Neural cell (in vitro differentiated cells): ENCODE data around the gene OGA.

Experiments
- EP300 ChIP-seq: fragments of 450-650 bp; conservative IDR thresholded peaks from 2 replicates; pipeline ENCODE4 v1.6.1; 2014; ENCODE audit warnings: antibody characterized with exemption, mild to moderate bottlenecking, moderate library complexity; ENCODE audit not compliant: poor library complexity, severe bottlenecking
- MXI1 ChIP-seq: fragments of 450-650 bp; conservative IDR thresholded peaks from 2 replicates; pipeline ENCODE4 v1.6.1; 2014; ENCODE audit warnings: antibody characterized with exemption, mild to moderate bottlenecking; ENCODE audit not compliant: poor library complexity, severe bottlenecking
- POLR2AphosphoS5 ChIP-seq: IDR thresholded peaks from 2 replicates; pipeline ENCODE4 v1.6.1; 2012
- RAD21 ChIP-seq: fragments of 450-650 bp; conservative IDR thresholded peaks from 2 replicates; pipeline ENCODE4 v1.6.1; 2014; ENCODE audit warnings: antibody characterized with exemption, mild to moderate bottlenecking, moderate library complexity
- REST ChIP-seq: IDR thresholded peaks from 2 replicates; pipeline ENCODE4 v1.6.1; 2012; ENCODE audit warnings: borderline replicate concordance
- TF ChIP-seq, protein P1 (sequence below): fragments of 450-650 bp; IDR thresholded peaks from 2 replicates; pipeline ENCODE4 v1.5.1; 2014; ENCODE audit warnings: antibody characterized with exemption, mild to moderate bottlenecking, moderate library complexity; ENCODE audit not compliant: poor library complexity, severe bottlenecking

DNA sequence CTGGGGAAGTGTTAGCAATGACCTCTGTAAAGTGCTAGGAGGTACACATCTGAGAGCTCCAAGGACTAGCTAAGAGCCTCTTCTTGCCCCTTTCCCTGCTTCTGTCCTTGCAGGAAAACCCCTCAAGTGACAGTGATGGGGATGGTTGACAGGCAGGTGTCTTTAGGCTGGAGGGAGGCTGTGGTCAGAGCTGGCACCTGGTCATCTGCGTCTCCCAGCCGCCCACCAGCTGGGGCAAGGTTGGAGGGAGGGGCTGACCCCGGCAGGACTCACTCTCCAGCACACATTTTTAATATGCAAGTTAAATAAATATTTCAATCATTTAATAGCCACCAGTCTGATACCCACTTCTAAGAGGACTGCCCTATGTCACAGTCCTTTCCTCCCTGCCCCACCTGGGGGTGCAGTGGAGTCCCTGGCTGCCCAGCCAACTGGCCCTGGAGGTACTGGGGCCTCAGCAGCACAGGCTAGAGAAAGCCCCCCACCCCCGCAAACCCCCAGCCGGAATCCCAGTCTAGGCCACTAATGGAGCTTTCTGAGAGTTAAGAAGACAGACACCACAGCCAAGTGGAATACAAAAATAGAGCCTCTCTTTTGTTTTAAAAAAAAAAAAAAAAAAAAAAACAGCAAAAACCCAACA is 48.6 kb downstream of the OGA start:
- TF ChIP-seq, protein P1, sequence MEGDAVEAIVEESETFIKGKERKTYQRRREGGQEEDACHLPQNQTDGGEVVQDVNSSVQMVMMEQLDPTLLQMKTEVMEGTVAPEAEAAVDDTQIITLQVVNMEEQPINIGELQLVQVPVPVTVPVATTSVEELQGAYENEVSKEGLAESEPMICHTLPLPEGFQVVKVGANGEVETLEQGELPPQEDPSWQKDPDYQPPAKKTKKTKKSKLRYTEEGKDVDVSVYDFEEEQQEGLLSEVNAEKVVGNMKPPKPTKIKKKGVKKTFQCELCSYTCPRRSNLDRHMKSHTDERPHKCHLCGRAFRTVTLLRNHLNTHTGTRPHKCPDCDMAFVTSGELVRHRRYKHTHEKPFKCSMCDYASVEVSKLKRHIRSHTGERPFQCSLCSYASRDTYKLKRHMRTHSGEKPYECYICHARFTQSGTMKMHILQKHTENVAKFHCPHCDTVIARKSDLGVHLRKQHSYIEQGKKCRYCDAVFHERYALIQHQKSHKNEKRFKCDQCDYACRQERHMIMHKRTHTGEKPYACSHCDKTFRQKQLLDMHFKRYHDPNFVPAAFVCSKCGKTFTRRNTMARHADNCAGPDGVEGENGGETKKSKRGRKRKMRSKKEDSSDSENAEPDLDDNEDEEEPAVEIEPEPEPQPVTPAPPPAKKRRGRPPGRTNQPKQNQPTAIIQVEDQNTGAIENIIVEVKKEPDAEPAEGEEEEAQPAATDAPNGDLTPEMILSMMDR: no peak
- no peak for TF ChIP-seq POLR2AphosphoS5
- TF ChIP-seq EP300: no peak
- TF ChIP-seq MXI1: no peak
- no peak for TF ChIP-seq REST
- no peak for TF ChIP-seq RAD21
